RPMI7951 (cell line): ENCODE results near the gene OSER1. TPM values are rescaled to one million over a fixed set of nuclear protein-coding genes. Genes with fewer than 3 reads are reported as not detected.
A peak's percentile ranks its signal among the peaks of the same experiment; 100 is the strongest.

Source experiments
- DNase-seq: peaks from one replicate; pipeline ENCODE4 v3.0.0-alpha.2; 2012; ENCODE audit warnings: low read depth
- total RNA-seq: library from RNA; depleted of rRNA; stranded (reverse); fragments of >200 nt; shearing (Covaris generic); gene quantifications from 2 replicates; pipeline ENCODE4 v1.2.3, GENCODE V29; 2014

OSER1 gene
- total RNA-seq, 1 experiment from 2014 or later, result 89.0 TPM

DNA sequence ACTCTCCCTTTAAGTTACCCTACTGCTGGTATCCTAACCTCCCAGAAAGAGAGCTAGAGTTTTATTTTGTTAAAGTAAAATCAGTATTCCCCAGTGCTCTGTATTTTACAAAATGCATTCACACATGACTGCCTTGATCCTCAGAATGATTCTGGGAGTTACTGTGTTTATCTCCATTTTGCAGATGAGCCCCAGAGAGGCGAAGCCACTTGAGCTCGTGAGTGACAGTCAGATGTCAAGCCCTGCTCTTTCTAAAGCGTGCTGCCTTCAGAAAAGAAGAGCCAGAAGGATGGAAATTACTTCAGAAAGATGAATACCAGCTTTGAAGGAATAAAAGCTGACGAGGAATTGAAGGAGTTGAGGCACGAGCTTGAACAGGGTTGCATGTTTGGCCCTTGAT is 14.1 kb upstream of the OSER1 start:
- no peak for DNase-seq

DNA sequence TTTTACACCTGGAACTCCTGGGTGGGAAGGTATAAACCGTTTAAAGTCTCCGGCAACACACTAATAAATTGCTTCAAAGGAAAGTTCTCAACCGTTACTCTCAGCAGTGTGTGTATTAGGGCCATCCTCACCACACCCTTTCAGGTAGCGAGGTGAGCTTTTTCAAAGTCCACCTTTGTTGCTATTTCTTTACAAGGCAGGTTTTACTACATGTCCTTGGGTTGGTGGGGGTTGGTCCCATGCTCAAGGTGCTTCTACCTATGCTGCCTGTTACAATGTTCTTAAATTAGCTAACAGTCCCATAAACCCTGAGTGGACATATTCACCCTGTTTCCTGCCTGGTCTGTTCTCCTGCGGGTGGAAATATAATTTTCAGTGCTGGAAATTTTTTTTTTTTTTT is 13.2 kb upstream of the OSER1 start:
- DNase-seq, result no peak

DNA sequence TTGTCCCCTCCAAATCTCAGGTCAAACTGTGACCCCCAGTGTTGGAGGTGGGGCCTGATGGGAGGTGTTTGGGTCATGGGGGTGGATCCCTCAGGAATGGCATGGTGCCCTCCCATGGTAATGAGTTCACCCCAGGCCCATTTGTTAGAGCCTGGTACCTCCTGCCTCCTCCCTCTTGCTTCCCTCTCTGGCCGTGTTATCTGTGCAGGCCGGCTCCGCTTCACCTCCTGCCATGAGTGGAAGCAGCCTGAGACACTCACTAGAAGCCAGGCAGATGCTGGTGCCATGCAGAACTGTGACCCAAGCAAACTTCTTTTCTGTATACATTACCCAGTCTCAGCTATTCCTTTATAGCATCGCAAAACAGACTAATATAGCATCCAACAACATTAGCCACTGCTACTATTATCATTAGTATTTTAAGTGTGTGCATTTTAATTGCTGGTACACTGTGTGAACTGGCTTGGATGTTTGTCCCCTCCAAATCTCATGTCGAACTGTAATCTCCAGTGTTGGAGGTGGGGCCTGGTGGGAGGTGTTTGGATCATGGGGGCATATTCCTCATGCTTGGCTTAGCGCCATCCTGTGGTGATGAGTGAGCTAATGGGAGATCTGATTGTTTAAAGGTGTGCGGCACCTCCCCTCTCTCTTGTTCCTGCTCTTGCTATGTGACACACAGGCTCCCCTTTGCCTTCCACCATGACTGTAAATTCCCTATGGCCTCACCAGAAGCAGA is 12.2 kb upstream of the OSER1 start:
- no peak for DNase-seq

DNA sequence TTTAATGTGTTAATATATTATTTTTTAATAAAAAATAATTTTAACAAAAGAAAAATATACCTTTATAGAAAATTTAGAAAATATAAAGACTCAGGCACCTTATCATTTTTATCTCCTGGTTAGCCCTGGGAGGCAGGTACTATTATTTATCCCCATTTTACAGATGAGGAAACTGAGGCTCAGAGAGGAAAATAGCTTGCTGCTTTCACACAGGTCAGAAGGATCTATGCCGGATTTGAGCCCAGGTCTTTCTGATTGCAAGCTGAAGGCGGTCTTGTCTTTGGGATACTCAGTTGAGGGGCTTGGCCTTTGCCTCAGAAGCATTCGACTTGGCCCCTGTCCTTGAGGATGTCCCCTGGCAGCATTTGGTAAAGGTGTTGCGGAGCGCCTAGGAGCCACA is 11.5 kb upstream of the OSER1 start:
- no peak for DNase-seq

DNA sequence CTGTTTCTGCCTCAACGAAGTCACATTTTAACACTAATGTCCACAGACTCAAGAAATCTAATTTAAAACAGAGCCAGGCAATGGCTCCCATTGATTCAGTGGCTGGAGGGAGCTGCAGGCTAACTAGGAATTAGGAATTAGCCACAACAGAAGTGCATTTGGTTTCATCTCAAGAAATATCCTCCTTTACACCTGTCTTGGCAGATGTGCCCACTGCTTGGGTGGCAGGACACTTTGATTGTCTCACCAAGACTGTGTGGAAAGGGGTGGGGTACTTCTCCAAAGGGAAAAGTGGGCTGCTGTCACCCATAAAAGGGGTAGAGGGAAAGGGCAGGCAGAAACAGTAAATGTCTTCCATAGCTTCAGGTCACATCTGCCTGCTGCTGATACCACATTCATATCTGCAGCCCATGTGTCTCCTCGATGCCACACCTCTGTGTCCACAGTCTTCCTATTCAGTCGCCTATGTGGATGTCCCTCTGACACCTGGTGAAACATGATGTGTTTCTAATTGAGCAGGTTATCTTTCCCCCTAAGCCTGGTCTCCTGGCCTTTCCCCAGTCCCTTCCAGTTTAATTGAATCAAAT is 10.9 kb upstream of the OSER1 start:
- no peak for DNase-seq

DNA sequence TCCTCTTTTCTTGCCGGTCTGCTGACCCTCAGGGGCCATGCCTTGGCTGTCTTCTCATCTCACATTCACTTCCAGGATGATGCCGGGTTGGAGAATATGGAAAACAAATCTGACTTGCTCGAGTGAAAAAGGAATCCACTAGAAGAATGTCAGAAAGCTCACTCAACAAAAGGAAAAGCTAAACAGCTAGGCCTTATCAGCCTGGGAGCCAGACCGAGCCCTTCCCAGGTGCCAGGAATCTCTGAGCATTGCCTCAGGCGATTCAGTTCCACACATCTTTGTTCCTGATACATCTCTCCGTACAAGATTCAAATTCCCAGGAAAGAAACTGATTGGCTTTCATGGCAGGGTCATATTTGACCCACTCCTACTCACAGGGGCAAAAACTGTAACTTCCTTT is 9.2 kb upstream of the OSER1 start:
- no peak for DNase-seq

DNA sequence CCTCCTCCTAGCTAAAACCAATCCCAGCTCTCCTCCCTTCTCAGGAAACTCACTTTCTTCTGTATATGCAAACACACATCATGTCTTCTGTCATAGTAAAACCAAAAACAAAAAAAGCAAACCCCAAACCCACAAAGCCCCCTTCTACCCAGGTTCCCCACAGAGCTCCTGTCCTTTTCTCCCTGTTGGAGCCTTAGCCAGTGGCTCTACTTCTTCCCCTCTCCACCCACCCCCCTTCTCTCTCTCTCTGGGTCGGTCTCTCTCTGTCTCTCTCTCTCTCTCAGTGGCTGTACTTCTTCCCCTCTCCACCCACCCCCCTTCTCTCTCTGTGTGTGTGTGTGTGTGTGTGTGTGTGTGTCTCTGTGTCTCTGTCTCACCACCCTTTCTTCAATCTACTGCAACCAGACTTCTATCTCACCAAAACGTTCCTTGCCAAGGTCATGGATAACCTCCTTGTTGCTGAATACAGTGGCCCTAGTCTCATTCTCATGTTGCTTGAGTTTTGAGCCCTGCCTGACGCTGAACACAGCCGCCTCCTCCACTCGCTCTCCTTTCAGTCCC is 8.7 kb upstream of the OSER1 start:
- no peak for DNase-seq

DNA sequence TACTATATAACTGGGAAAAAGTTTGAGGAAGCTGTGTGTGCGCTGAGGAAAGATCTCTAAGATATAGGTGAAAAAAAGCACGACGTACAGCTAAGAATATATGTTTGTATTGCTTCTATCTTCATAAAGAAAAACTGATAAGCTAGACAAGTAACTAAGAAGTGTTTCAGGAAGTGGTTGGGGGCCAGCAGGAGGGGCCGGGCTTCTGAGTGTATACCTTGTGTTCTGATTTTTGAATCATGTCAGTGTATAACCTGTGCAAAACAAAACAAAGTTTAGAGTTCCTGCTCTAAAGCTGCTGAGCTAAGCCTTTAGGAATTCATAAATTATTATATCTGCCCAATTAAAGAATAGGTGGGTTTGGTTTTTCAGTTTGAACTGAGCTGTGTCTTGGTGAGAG is 7.9 kb upstream of the OSER1 start:
- DNase-seq, result no peak

DNA sequence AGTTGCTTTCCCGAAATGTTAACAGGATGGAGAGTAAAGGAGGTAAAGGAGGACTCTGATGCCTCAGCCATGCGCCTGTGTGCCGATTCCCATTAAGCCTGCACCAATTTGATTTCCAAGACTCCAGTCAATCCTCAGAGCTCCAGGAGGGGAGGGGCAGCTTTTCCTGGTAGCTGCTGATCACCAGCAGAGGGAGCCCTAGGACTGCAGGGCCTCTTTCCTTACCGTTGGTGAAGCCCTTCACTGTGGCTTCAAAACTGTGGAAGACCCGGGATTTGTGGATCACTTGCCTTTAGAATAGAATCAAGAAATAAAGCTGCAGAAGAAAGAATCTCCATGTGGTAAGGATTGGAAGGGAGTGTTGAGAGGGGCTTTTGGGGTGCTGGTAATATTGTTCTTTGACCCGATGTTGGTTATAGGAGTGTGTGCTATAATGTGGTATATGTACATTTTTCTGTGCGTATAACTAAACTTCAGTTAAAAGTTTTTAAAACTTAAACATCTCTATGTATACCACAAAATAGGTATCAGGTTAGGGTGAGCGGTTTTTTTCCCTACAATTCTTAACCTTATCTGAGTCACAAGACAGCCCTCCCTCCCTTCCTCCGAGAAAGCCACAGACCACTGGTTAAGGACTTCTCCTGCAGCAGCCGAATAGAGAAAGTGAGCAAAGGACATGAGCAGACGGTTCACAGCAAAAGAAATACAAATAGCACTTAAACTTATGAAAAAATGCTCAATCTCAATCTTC is 6.9 kb upstream of the OSER1 start:
- DNase-seq, result peak; percentile 70

DNA sequence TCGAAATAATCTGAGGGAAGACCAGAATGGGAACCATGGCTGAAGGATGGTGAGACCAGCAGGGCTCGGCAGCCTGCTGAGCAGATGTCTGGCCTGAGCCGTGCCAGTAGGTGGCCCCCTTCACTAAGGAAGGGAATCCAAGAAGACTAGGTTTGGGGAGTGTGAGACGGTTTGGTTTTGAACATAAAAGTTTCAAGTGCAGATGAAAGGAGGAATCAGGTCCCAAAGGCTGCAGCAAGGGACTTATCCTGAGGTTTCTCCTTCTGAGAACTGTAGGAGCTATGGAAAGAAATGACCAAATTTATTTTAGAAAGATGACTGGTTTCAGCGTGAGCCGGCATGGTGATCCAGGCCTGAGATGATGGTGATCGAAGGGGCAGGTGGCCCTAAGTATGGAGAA is 4.6 kb upstream of the OSER1 start:
- peak; percentile 72 for DNase-seq

DNA sequence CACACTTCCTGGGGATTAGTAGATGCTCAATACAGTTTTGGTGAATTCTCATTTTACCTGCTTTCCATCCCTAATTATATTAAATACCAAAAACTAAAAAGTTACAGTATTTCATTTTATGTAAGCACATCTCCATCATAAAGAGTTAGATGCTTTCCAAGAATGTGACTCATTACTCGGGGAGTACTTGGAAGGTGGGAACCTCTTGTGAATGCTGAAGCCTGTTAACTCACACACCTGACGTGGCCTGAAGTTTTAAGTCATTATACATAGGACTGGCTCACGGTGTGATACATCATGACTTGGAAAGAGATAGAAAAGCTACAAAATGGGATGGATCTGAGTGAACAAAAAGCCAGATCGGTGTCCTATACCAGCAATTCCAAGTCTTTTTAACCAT is 2.2 kb upstream of the OSER1 start:
- DNase-seq, result no peak

DNA sequence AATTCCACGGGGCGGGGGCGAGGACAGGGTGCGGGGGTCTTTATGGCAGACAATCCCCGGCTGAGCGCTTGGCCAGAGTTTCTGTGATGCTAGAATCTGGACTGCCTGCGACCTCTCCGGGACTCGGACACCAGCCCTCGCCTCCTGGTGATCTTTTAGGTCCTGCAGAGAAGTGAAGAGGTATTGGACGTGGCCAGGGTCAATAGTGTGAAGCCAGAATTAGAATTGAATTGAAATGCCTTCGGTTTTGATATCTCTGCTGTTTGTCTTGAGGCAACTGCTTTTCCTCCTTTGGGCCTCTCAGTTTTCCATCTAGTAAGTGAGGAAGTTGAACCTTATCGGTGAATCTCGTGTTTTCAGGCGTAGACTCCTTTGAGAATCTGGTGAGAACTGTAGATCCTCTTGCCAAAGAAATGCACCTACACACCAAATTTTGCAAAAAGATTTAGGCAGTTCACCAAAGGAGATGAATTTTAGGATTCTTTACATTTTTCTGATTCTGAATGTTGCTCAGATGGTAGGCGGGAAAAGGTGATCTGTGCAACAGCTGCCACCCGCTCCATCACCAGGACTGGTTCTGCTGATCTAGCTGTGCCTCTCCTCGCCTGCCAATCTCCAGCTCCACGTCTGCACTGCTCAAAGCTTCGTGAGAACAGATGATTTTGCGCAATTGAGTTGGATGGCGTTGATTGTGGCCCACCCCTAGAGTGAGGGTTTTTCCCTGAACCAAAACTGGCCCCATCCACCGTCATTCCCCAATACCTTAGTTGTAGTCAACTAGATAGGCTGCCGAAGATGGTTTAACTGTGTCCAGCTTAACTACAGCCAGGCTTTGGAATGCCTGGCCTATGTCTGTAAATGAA is 837 bp upstream of the OSER1 start:
- DNase-seq, result peak; percentile 67

DNA sequence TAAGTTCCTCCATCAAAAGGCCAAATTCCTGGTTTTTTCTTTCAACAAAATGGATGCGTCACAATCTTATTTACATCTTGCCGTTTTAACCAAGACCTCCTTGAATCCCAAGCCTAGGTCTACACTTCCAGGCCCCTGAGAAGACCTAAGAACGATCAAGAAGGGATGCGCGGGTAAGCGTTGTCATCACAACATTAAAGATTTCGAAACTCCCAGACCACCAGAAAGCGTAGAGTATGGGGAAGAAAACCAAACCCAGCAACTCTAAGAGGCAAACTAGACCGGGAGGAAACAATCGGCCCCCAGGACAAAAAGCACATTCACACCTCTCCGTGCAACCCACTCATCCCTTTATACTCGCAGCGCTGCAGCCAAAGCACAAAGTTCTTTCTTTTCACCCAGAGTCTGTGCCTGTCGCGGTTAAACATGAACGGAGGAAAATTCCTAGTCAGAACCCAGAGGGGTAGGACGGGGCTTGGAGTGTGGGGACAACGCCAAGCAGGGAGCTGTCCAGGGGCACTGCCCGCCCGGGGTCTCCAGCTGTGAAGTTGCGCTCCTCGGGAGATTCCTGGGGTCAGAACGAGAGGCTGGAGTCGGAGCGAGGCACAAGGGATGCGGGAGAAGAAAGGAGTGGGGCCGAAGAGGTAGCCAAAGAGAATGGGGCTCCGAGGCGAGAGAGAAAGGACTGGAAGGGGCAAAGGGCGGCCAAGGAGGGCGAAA is 725 bp downstream of the OSER1 start:
- DNase-seq, result peak; percentile 43

DNA sequence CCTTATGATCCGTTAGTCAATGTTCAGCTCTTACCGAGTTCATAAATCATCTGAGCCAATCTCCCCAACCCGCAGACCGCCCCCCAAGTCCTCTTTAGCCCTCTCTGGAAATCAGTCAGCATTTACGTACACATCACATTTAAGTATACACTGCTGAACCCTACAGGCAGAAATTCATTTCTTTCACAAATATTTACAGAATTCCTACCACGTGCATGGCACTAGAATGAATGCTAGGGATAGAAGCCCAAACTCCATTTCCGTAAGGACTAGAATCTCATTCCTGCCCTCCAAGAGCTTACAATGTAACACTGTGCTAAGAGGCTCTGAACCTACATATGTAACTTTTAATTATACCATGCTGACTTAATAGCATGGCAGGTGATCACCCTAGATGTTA is 1.8 kb downstream of the OSER1 start:
- no peak for DNase-seq

DNA sequence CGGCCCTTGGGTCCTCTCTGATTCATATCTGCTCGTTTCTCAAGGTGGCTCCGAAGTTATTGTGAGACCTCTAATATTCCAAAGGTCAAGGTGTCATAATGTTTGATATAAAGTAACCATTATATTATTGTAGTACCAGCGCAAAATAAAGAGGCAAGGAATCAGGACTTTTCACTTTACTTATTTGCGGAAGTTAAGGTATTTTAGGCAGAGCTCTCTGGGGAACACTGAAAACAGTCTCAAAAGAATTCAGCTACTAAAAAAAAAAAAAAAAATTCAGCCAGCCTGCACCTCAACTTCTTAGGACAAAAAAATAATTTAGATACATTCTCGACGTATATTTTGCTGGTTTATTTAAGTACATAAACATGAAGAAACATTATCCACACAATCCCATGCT is 2.4 kb downstream of the OSER1 start:
- no peak for DNase-seq

DNA sequence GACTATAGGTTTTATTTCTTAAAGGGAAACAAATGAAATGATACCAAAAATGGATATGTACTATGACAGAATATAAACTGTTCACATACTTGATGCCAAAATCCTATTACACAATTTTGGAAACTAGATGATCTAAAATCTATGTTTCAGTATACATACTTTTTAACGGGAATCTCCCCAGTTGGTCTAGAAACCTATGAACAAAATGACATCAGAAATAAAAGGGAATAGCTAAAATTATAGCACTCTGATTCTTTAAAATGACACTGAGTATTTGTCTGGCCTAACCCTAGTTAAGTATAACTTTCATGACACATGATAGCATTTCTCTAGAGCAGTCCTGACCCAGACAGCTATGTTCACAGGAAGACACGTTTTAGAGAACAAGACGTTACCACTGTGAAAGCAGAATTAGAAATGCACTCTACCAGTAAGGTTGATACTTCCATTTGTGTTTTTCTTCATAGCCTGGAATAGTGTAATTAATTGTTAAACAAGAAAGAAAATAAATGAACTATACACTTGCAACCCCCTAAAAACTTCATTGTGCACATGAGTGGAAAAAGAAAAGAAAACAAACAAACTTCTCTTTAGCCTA is 3.3 kb downstream of the OSER1 start:
- no peak for DNase-seq

DNA sequence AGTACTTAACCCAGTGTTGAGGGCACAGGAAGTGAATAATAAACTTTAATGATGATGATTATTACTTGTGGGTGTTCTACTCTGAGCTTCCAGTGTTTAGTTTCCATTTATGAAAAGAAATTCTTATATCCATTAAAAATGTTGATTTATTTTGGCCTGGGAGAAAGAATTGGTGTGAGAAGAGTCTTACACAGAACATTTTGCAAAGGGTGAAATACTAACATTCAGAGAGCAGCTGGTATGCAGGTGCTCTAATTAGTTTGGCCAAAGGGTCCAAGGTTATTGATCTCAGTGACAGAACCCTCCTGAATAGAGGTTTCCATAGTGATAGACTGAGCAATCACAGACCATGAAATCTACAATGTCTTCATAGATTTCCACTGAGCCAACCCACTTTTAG is 4.4 kb downstream of the OSER1 start:
- DNase-seq, result no peak

DNA sequence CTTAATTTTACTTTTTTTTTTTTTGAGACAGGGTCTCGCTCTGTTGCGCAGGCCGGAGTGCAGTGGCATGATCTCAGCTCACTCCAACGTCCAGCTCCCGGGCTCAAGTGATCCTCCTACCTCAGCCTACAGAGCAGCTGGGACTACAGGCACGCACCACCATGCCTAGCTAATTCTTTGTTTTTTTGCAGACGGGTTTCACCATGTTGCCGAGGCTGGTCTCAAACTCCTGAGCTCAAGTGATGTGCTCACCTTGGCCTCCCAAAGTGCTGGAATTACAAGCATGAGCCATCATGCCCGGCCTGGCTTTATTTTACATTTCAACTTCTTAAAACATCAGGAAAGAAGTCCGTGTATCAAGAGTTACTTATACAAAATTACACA is 5.7 kb downstream of the OSER1 start:
- no peak for DNase-seq

DNA sequence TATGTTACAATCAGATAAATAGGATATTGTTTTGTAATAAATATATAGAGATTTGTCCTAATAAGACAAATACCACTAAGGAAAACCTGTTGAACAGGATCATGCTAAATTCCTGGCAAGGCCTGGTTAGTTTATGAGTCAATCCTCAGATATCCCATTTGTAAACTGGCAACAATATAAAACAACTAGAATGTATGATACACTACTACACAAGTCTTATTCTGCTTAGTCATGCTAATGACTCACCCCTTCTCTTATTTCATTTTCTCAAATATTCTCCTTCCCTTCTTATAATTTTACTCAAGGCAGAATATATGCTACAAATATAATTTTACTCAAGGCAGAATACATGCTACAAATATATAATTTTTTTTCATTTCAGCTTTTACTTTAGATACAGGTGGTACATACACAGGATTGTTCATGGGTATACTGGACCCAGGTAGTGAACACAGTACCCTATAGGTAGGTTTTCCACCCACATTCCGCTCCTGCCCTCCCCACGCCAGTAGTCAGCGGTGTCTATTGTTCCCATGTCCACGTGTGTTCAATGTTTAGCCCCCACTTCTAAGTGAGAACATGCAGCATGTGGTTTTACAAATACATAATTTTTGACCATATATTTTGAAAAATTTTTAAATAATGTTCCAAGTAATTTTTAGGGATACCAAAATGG is 6.3 kb downstream of the OSER1 start:
- DNase-seq, result peak; percentile 96

DNA sequence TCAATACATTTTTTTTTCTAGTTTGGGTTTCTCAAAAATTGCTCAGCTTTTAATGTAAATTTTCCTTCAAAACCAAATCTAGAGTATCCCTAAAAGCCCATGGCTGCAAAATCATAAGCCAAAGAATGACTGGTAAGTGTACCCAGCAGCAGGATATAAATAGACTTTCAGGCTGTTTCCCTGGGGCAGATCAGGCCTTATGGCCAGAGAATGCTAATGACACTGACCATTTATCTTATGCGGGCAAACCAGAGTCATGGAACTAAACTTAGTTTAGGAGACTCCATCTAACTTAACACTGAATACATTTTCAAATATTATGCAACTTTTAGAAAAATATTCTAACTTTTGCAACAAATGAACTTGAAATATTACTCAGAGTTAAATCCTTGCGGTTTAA is 7.4 kb downstream of the OSER1 start:
- DNase-seq, result peak; percentile 82
